ENCODE results near the gene SGO2. TPM values are rescaled to one million over a fixed set of nuclear protein-coding genes. Genes with fewer than 3 reads are reported as not detected.

SGO2 gene
- total RNA-seq: 1 to 10 TPM in 3 of 4 donors, under 1 TPM in 1; 0.71 to 2.5 (median 1.9) TPM

GRCh38 chr2:200525882-200526651 is at the start of gene SGO2:
TSS of gene SGO2 (plus strand) at chr2:200526207. CDS start at chr2:200532976, 6,769 bp downstream.
- DNase-seq (ENCODE audit: extremely low spot score): peak; percentile 98
- H3K36me3 ChIP-seq: no peaks in the 10 kb centered on the region
- peaks cover 6 to 9% (median 7%) of the 10 kb centered on the region in 4 donors for H3K4me1 ChIP-seq
- H3K4me3 ChIP-seq: peak within 1 kb of the TSS; percentile 66 to 85 (median 74)
- under 1% methylated on average over 41 of the region's 56 CpGs for WGBS
- TF ChIP-seq POLR2A (IDR thresholded peaks at IDR 0.05; ENCODE audit: low read depth) (peak; percentile 56), EP300 (IDR thresholded peaks at IDR 0.05) (no peak), CTCF (IDR thresholded peaks at IDR 0.05) (no peak), POLR2AphosphoS5 (IDR thresholded peaks at IDR 0.05) (peak; percentile 95 to 96)
- H3K27ac ChIP-seq (replicated peaks in 1 of 4): peak within 1 kb of the TSS; percentile 35 to 70 (median 52)
- peaks cover 0 to 6% (median 0%) of the 10 kb centered on the region in 4 donors for H3K27me3 ChIP-seq
- H3K9me3 ChIP-seq: no peaks in the 10 kb centered on the region
- intact Hi-C loops (cut with DNase I): no loop called here

- no peaks in the 10 kb centered on the region for H3K27me3 ChIP-seq
- intact Hi-C loops (cut with DNase I): loop anchor here (5.0 kb wide), 1 partner anchor 175 kb away; no protein-coding TSS in a partner anchor
- TF ChIP-seq CTCF (IDR thresholded peaks at IDR 0.05) (no peak), EP300 (IDR thresholded peaks at IDR 0.05) (no peak), POLR2AphosphoS5 (IDR thresholded peaks at IDR 0.05) (no peak), POLR2A (IDR thresholded peaks at IDR 0.05; ENCODE audit: low read depth) (no peak)
- peaks cover 17 to 75% (median 46%) of the 10 kb centered on the region in 4 donors for H3K36me3 ChIP-seq
- peak overlapping the region in 2 of 4 donors; percentile 6 to 24 for H3K4me3 ChIP-seq
- peak overlapping the region in 3 of 4 donors; percentile 17 to 74 (median 66) for H3K27ac ChIP-seq (replicated peaks in 1 of 4)
- no peaks in the 10 kb centered on the region for H3K9me3 ChIP-seq
- 84% methylated on average over 8 of the region's 8 CpGs for WGBS
- H3K4me1 ChIP-seq: peaks cover 0 to 21% (median 0%) of the 10 kb centered on the region in 4 donors
- DNase-seq (ENCODE audit: extremely low spot score): no peak
Observed at GRCh38 chr2:200476836-200477235, 49.2 kb upstream of the SGO2 start.

- H3K36me3 ChIP-seq: peaks cover 15 to 66% (median 37%) of the 10 kb centered on the region in 4 donors
- H3K4me3 ChIP-seq: peak overlapping the region in 3 of 4 donors; percentile 18 to 45 (median 24)
- H3K9me3 ChIP-seq: no peaks in the 10 kb centered on the region
- WGBS: 84% methylated on average over 21 of the region's 21 CpGs
- TF ChIP-seq POLR2AphosphoS5 (IDR thresholded peaks at IDR 0.05): peak in 1 of 2 donors; percentile 44
- TF ChIP-seq POLR2A (IDR thresholded peaks at IDR 0.05; ENCODE audit: low read depth): no peak
- TF ChIP-seq CTCF (IDR thresholded peaks at IDR 0.05): no peak
- TF ChIP-seq EP300 (IDR thresholded peaks at IDR 0.05): no peak
- DNase-seq (ENCODE audit: extremely low spot score): no peak
- H3K27ac ChIP-seq (replicated peaks in 1 of 4): peak overlapping the region; percentile 58 to 74 (median 65)
- intact Hi-C loops (cut with DNase I): loop anchor here (5.0 kb wide), 1 partner anchor 175 kb away; no protein-coding TSS in a partner anchor
- H3K4me1 ChIP-seq: peaks cover 0 to 21% (median 0%) of the 10 kb centered on the region in 4 donors
- H3K27me3 ChIP-seq: no peaks in the 10 kb centered on the region
Observed at GRCh38 chr2:200477667-200478131, 48.3 kb upstream of the SGO2 start.

GRCh38 chr2:200479692-200480265 is 46.2 kb upstream of the SGO2 start:
- TF ChIP-seq CTCF (IDR thresholded peaks at IDR 0.05) (no peak), POLR2A (IDR thresholded peaks at IDR 0.05; ENCODE audit: low read depth) (no peak), POLR2AphosphoS5 (IDR thresholded peaks at IDR 0.05) (no peak), EP300 (IDR thresholded peaks at IDR 0.05) (no peak)
- Histone ChIP-seq H3K4me1 (peaks cover 0 to 21% (median 0%) of the 10 kb centered on the region in 4 donors), H3K36me3 (peaks cover under 1 to 45% (median 24%) of the 10 kb centered on the region in 4 donors), H3K4me3 (no peak overlapping the region), H3K27ac (replicated peaks in 1 of 4) (peak overlapping the region in 2 of 4 donors; percentile 40 to 62), H3K27me3 (no peaks in the 10 kb centered on the region), H3K9me3 (no peaks in the 10 kb centered on the region)
- WGBS: 55% methylated on average over 8 of the region's 8 CpGs
- intact Hi-C loops (cut with DNase I): loop anchor here (5.0 kb wide), 1 partner anchor 177 kb away; no protein-coding TSS in a partner anchor
- no peak for DNase-seq (ENCODE audit: extremely low spot score)
